OCI-LY3 (cell line): Measurements from ENCODE around the gene F2RL3.

Experiments
- CTCF ChIP-seq: fragments of 200-600, 300-600 bp; sonication (generic); IDR thresholded peaks from 2 replicates; pipeline ENCODE4 v1.5.1; 2014; ENCODE audit warnings: antibody characterized with exemption, low read length, low read depth
- EZH2phosphoT487 ChIP-seq: fragments of 200-600 bp; shearing (Covaris generic); IDR thresholded peaks from 2 replicates; pipeline ENCODE4 v1.6.1; 2018; ENCODE audit warnings: antibody characterized with exemption, mixed run types, low read depth

- TF ChIP-seq CTCF (no peak), EZH2phosphoT487 (no peak)
Observed at GRCh38 chr19:16869331-16869972, 19.3 kb upstream of the F2RL3 start.
